Activated effector memory CD4-positive, alpha-beta T cell treated with anti-CD3 and anti-CD28 coated beads, Interleukin-2, amount 50 U/mL, for 16 hours (primary cell): ENCODE measurements around the gene ITGB8.
A peak's percentile ranks its signal among the peaks of the same experiment; 100 is the strongest.

Experiments used
- DNase-seq: peaks from one replicate; pipeline ENCODE4 v3.0.0-alpha.2; 2020

Gene ITGB8

DNA sequence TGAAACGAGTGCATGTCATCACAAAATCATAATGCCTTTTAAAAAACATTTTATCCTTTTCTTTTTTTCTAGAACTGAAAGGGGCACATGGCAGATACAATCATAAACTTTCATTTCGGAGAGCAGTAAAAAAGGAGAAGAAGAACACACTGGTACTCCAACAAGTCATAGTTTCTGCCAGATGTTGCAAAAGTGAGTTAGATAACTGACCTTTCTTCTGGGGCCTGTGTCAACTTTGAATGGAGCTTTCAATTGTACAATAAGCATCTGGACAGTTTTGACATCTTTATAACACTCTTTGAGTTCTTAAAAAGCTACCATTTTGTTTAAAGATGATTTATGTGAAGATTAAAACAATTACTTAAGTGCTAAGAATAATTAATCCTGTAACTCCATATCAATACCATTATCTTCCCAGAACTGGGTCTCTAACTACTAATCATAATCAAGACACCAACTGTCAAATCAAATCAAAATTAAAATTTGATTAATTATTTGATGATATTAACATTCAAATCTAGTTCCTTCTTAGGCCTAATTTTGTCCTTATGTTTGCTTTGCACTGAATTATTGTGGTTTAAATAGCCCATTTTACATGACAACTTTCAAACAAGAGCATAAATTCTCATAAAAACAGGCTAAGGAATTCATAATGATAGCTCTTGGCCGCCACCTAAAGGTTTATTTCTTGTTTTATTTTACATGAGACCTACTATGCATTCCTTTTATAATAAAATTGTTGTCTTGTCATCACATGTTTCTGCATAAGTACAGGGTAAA is 19.5 kb upstream of the ITGB8 start:
- DNase-seq = no peak

DNA sequence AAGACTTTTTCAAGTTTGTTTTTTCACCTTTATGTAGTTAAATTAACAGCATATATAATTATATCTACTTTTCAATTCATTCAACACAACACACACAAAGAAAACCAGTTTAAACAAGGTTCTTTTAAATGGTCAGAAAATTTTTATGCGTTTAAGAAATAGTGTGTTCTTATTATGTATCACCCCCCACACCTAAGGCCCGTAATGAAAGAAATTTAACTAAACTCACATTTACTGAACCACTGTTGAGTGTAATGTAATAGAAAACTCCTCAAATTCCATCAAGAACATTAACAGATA is 19.0 kb upstream of the ITGB8 start:
- no peak for DNase-seq

DNA sequence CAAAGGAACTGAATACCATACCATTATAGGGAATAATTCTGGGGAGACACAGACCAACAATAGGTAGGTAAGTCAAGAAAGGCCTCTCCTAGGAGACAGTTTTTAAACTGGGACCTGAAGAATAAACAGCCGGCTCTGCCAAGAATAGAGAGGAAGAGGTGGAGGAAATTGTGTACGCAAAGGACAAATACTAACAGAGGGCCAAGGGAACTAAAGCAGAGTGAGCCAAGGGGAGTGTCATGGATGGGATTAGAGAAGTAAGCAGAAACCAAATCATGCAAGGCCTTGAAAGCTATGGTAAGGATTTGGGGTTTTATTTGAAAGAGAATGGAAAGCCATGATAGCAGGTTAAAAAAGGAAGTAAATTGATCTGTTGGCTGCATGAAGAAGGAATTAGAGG is 18.1 kb upstream of the ITGB8 start:
- no peak for DNase-seq

DNA sequence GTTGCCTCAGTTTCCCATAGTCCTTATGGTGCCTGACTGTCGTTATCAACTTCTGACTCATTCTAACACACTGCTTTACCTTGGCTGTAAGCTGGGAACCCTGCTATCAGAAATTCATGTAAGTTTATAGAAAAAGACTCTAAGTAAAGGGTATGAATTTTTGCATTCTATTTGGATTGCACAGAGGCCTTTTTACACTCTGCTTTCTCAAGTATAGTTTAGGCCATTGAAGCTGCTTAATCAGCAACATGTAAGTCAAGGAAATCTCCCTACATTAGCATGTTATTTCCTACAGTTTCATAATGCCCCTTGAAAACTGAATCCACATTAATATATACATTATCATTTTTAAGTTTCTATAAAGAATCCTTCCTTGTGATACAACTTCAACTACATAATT is 17.1 kb upstream of the ITGB8 start:
- no peak for DNase-seq

DNA sequence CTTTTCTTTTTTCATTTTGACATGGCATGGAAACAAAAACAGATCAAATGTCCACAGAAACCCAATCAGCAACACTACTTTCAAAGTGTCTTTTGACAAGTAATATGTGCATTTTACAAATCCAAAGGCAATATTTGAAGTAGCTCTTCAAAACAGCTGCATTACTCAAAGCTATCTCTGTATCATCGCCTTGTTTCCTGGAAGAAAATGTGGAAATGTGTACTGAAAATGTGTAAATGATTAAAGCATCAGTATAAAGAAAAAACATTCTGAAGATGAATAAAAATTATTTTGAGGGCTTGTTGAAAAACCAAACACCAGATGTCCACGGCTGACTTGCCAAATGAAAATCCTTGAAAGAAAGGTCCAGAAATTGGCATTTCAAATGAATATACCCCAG is 16.5 kb upstream of the ITGB8 start:
- DNase-seq = no peak

DNA sequence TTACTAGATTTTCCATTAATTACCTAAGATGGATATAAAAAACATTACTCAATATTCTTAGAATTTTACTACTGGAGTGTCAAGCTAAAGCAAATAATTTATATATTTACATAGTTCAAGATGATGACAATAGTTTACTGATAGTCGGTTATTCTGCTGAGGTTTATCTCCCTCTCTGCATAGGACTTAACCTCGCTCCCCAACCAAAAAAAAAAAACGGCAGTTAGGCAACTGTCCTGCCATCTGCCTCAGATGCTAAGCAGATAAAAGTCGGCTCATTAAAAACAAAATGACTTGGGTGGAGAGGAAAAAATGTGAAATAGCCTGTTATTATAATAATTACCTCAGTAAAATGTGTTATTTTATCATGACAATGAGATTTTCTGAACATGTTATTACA is 14.0 kb upstream of the ITGB8 start:
- no peak for DNase-seq

DNA sequence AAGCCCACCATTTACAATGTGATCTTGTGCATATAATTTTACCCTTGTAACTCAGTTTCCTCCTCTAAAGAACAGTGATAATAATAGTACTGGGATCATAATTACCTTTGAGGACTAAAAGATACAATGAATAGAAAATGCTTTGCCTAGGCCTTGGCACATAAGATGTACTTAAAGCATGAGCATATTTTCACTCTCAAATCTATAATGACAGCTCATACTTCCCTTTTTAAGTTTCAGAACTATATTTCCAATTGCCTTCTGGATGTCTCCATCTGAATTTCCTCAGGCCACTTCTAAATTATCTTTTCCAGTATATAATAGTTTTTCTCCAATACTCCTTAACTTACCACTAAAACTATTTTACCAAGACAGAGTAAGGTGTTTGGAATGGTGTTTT is 13.3 kb upstream of the ITGB8 start:
- DNase-seq = no peak

DNA sequence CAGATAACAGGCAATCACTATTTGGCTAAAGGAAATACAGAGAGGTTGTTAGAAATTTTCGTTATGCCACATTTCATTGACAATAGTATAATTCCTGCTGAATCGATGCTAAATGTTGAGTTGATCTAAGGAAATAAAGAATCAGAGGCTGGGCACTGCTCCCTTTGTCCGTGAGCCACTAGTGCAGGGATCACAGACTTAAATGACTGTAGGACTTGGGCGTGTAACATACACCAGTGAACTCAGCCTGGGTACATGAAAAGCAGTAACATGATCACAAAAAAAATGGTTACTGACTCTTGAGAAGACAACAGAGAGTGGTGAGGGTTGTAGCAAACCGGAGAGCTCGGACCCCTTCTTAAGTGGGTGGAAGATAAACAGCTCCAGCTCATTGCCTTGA is 11.8 kb upstream of the ITGB8 start:
- no peak for DNase-seq

DNA sequence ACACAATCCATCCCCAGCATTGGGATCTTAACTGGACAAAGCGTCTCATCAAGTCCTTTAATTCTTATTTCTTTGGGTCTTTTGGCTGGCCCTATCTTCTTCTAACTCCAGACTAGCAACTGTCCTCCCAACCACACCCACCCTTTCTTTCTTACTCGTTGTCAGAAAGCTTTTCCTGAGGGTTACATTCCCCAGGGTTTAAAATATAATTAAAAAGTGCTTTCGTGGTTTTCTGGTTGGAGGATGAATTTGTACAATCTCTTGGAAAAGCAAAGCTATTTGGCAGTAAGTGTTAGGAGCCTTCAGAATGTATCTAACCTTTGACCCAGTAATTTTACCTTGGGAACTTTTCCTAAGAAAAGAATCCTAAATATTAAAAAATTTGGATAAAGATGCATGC is 10.4 kb upstream of the ITGB8 start:
- no peak for DNase-seq

DNA sequence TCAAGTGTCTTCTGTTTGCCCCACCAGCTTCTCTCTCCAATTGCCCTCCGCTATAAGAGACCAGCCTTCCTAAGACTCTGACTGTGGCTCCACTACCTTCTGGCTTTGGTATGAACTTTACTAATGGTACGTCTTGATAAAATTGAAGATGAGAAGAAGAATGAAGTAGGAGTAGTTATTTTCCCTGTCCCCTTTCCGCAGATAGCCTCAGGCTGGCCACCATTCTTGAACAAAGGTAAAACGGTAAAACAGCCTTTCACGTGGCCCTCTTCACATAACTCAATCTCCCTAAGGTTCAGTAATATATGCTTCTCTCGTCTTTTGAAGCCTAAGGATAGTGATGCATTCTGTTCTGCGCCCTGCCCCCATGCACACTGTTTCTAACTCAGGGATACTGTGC is 9.9 kb upstream of the ITGB8 start:
- DNase-seq = no peak

DNA sequence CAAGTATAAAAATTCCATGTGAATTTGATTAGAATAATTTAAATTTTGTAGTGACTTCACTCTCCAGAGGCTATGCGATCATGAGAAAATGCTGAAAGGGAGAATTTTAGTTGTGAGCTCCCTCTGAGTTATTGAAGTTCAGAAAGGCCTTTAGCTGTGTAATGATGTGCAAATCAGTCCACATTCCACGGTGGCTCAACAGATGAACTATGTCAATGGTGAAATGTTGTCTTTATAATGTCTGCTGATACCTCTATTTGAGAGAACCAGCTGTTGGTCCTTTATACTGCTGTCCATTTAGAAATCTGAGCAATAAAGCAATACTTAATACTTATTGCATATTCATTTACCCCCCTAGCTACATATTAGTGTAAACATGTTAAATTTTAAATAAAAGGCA is 7.1 kb upstream of the ITGB8 start:
- no peak for DNase-seq

DNA sequence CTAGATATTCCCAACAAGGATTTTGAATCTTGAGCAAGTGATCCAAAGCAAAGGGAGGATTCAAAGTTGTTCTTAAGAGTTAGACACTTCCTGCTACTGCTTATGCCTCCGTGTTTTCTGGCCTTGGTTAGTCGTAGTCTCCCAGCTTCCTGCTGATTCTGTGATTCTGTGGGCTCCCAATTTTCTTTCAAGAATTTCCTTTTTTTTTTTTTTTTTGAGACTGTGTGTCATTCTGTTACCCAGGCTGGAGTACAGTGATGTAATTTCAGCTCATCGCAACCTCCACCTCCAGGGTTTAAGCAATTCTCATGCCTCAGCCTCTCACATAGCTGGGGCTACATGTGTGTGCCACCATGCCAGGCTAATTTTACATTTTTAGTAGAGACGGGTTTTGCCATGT is 4.4 kb upstream of the ITGB8 start:
- DNase-seq = no peak

DNA sequence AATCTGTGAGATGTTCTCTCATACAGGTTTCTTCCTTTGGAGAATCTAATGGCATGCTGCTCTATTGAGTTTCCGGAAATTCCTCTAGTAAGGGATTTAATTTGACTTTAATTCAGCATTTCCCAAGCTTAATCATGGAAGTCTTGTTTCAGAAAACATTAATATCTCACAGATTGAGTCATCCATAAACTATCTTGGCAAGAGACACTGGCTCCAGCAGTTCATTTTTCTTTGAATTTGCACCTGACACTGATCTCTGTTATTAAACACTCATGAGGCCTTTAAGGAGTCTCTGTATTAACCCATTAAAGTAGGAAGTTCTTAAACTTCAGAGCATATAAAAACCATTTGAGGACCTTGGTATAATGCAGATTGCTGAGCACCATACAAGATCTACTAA is 3.6 kb upstream of the ITGB8 start:
- no peak for DNase-seq

DNA sequence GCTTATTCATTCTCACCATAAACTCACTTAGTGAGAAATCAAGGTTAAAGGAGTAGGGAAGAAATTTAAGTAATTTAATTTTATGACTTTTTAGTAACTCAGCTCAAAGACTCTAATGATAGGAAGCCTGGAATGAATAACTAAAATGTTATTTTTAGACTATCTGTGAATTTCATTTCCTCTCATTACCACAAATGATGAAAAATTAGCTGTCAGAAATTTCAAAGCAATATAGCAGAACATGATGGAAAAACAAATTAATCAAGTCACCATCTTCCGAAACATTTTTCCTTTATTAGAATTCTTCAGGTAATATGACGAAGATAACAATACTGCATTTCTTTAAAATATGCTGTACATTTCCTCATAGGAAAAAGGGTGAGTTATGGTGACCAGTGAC is 2.7 kb upstream of the ITGB8 start:
- no peak for DNase-seq

DNA sequence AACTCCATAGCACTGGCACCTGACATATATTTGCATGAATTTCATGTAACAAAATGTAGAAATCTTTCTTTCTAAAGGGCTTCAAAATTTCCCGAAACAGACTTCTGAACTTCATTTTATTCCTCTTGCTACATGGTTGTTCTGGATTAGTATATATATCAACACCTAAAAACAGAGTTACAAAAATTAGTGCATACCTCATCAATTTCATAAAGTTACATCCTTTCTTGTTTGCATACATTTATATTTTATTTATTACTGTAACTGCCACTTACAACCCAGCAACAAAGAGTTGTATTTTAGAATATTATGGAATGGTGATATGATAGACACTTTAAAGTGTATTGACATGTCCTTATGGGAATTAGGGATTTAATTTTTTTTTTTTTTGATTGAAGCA is 2.0 kb upstream of the ITGB8 start:
- DNase-seq = no peak

DNA sequence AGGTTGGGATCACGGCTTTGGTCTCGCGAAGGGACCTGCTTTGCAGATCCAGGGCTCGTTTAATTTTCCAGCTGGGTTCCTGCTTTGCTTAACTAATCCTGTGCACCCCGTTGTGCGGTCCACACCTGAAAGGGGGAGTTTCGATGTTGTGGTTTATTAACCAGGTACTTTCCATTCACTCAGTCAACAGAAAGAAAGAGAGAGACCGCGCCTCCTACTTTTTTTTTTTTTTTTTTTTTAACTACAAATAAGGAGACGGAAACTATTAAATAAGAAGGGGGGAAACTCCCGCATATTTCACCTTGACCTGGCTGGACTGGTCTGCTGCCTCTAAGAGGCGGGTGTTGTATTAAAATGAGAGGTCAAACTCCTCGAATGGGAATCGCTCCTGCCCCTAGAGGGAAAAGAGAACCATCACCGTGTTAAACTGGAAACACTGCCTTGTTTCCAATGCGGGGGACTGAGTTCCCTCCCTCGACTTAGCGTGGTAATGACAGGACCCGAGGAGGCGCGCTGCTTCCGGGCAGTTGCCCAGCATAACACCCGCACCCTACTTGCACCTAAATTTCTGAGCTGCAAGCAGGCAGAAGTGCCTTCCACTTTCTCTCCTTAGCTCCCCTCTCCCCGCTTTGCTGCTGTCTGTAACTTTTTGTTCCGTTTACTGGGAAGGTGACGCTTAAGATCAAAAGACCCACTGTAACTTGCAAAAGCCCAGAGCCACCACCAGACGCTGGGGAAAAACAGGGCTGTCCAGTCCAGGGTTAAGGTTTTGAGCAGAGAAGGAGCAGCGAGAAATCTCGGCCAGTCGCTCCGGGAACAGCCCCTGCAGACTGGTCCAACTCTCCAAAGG is 1.1 kb upstream of the ITGB8 start:
- no peak for DNase-seq

DNA sequence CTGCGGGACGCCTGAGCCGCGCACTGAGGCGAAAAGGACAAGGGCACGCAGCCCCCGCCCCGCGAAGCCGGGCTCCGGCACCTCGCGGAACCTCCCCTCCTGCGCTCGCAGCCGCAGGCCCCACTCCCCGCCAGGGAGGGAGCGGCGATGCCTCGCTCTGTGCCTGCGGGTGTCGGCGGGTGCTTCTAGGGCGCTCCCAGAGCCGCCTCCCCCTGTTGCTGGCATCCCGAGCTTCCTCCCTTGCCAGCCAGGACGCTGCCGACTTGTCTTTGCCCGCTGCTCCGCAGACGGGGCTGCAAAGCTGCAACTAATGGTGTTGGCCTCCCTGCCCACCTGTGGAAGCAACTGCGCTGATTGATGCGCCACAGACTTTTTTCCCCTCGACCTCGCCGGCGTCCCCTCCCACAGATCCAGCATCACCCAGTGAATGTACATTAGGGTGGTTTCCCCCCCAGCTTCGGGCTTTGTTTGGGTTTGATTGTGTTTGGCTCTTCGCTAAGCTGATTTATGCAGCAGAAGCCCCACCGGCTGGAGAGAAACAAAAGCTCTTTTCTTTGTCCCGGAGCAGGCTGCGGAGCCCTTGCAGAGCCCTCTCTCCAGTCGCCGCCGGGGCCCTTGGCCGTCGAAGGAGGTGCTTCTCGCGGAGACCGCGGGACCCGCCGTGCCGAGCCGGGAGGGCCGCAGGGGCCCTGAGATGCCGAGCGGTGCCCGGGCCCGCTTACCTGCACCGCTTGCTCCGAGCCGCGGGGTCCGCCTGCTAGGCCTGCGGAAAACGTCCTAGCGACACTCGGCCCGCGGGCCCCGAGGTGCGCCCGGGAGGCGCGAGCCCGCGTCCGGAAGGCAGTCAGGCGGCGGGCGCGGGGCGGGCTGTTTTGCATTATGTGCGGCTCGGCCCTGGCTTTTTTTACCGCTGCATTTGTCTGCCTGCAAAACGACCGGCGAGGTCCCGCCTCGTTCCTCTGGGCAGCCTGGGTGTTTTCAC is 519 bp downstream of the ITGB8 start:
- peak; percentile 68 for DNase-seq

DNA sequence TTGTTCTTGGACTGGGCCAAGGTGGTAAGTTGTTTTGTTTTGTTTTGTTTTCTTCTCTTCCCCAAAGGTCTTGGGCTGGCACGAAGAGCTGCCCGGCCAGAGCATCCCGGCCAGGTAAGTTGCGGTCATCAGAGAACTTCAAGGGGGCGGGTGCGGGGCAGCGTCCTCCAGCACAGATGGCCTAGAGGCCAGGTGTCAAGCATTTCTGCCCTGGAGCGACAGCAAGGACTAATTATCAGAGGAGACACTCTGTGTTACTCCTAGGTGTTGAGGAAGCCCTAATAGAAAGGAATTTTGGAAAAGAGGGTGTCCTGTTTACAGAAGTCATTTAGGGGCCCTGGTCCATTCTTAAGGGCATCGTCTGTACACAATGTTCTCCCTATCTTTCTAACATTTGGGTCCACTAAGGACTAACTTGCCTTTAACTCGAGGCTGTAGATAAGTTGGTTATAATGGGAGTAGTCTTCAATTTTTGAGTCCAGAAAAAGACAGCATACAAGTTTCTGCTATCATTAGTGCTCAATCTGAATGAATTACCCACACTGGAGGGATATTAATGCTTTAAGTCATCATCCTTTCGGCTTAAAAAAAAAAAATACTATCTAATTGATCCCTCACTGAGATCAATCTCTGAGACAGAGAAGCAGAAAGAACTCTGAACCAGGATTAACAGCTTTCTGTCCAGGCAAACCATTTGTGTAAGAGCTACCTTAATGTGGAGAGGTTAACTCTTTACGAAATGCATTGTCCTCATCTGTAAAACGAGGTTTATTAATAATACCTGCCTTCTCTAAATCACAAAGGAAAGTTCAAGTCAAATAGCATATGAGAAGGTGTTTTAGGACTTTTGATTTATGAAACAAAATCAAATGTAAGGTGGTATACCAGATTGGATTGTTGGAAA is 1.5 kb downstream of the ITGB8 start:
- DNase-seq = no peak

DNA sequence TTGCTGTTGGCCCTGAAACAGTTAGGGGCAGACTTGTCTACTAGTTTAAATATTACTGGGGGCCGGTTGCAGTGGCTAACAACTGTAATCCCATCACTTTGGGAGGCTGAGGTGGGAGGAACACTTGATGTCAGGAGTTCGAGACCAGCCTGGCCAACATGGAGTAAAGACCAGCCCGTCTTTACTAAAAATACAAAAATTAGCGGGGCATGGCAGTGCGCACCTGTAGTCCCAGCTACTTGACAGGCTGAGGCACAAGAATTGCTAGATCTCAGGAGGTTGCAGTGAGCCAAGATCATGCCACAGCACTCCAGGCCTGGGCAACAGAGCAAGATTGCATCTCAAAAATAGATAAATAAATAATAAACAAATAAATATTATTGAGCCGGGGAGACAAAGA is 7.6 kb downstream of the ITGB8 start:
- DNase-seq = no peak

DNA sequence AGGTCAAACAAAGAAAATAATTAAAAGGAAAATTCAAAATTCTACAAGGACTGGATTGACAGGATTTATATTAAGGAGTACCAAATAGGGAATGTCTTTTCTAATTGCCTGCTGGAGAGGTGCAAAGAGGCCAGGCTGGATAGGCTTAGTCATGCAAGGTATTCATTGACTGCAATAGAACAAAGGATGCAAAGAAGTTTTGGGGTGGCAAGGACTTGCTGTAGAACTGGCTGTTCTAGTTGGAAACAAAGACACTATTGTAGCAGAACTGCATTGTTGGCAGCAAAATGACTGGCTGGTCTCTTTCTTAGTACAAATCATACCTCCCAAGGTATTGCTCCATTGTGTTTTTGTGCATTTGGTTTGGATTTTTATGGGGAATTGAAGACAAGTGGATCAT is 10.1 kb downstream of the ITGB8 start:
- DNase-seq = no peak

DNA sequence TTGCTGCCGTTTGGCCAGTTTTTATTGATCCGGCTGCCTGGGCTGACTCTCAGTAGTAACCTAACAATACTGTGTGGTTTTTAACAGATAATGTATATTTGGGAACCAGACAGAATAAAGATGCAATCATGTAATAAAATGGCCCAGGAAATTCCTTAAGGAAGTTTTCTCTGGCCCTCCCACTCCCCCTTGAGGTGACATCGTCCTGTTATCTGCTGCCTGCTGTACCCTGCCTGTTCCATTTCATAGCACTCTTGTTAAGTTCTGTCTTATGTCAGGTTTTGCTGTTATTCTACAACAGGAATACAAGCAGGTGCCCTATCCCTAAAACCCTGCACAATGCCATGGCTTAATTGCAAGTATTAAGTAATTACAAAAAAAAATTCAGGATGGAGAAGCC is 12.5 kb downstream of the ITGB8 start:
- DNase-seq = no peak

DNA sequence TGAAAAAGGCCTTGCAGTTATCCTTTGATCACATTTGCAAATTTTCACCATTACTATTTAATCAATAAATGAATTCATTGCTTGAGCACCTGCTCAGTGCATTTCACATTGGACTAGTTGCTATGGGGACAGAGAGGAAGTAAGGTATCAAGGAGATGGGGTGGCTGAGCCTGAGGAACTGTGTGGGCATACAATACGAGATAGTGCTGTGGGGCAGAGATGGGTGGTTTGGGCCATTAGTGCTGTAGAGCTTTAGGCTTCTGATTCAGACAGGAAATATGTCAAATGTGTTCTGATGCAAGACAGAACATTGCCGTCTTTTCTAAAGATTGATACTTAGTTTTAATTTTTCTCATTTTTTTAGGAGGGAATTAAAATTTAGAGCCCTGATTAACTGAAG is 13.2 kb downstream of the ITGB8 start:
- no peak for DNase-seq

DNA sequence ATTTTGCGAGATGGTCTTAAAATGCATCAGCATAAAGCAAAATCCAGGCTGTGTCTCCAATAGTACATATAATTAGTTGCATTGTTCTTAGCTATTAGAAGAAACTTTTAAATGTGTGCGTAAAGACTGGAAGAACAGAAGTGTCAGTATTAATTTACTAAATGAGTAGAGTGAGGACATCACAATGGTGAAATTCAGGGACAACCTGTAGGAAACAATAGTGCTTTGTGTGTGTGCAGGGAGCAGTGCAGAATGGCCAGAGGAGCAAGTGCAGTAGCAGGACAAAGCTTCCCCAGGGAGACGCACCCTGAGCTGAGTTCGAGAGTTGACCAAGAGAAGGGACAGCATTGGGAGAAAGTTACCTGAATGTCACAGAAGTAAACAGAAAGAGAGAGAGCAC is 13.7 kb downstream of the ITGB8 start:
- DNase-seq = no peak
